GM19397 (cell line): ENCODE data around the gene APPL1.
"Not testable (repeated sequence)": the region's sequence is repeated elsewhere in the genome, so short reads cannot be mapped to it uniquely, and the experiment has no call there.

Experiments used
- ATAC-seq: cut with Tn5 transposase; IDR thresholded peaks from one replicate; pipeline ENCODE4 v1.9.1; 2021; ENCODE audit warnings: mild to moderate bottlenecking, moderate library complexity; ENCODE audit not compliant: unreplicated experiment

The APPL1 gene

DNA sequence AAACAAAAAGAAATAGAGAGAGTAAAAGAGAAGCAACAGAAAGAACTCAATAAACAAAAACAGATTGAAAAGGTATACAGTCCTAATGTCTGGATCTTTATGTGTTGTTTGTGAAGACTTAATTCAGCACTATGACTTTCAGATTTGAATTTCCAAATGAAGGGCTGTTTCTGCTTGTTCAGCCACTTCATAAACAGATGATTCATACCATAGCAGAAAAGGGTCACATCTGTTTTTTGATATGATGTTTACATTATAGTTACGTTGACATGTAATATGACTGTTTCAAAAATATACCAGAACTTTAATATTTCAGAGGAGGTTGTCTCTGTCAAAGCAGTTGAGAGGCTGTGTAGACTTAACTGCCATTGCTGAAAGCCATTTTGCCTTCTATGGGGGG is 40.9 kb downstream of the APPL1 start:
- no peak for ATAC-seq

DNA sequence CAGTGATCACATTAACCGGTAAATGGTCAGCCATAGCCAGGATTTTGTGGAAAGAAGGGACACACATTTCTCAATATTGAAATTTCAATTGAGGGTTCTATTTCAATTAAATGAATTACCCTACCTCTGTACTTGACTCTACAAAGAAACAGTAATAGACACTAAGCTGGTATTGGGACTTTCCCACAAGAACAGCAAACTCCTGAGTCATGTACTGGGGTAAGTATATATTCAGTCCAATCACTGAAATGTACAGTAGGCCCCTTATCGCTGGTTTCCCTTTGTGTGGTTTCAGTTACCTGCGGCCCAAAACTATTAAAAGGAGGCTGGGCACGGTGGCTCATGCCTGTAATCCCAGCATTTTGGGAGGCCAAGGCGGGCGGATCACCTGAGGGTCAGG is 47.3 kb downstream of the APPL1 start:
- ATAC-seq: no peak

DNA sequence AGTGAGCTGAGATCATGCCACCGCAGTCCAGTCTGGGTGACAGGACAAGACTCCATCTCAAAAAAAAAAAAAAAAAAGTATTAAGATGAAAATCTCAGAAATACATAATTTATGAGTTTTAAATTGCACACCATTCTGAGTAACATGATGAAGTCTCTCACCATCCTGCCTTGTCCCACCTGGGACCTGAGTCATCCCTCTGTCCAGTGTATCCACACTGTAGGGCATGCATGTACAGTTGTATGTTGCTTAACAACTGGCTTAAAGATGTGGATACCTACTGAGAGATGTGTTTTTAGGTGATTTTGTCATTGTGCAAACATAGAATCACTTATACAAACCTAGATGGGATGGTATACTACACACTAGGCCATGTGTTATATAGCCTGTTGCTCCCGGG is 47.9 kb downstream of the APPL1 start:
- no peak for ATAC-seq

DNA sequence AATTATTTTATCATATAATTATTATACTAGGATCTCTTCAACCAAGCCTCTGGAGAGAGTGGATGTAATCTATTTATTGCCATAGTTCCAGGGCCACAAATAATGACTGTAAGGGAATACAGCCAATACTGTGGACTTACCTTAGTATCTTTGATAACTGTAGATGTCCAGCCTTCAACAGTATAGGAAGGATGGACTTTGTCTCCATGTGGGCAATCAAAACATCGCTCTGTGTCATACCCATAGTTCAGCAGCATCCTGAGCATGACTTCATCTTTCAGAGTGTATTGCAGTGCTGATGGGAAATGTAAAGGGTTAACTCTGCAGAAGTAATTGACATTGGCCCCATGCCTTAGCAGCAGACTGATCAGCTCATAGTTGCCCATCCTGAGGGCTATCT is 50.7 kb downstream of the APPL1 start:
- ATAC-seq: no peak

DNA sequence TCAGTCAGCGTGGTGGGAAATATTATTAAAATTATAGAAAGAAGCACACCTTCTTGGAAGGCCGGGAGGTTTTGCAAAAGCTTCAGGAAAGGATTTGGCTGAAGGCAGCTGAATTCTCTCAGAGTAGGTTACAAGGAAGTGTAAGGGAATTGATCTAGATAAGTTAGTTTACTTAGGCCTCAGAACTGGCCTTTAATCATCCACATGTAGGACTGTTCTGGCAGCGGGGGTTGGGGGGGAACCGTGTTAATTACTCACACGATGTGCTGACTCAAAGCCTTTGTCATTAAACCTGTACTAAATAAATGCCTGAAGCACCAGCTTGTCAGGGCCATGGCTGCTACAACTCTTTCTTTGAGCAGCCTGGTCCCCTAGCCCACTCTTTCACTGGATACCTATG is 52.2 kb downstream of the APPL1 start:
- ATAC-seq: no peak

DNA sequence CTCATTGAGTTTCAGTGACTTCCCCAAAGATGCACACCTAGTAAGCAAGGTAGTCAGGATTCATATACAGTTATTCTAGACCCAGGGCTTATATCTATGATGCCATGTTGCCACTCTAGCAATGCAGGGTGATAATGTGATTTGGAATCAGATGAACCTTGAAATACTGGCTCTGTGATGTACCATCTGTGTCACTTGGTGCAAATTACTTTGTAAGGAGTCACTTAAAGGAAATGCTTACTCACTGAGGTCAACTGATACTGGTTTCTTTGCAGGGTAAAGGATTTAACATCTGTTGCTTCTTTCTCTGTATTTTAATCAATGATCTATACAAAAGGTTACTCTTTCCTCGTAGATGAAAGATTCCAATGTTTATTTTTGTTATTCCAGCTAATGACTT is 54.2 kb downstream of the APPL1 start:
- no peak for ATAC-seq

DNA sequence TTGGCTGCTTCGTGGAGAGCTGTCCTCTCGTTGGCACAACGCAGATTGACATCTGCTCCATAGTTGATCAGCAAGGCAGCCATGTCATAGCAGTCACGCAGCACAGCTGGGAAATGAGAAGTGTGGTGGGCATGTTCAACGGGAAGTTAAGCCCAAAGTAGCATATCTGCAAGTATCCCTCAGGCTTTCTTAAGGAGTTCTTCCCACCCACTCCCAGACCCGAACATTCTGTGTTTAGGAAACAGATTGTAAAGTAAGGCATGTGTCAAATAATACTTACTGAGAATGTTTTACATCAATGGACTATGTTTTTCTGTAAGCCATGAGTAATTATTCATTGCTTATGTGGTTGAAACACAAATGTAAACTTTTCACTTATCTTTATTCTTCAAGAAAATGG is 55.8 kb downstream of the APPL1 start:
- no peak for ATAC-seq

DNA sequence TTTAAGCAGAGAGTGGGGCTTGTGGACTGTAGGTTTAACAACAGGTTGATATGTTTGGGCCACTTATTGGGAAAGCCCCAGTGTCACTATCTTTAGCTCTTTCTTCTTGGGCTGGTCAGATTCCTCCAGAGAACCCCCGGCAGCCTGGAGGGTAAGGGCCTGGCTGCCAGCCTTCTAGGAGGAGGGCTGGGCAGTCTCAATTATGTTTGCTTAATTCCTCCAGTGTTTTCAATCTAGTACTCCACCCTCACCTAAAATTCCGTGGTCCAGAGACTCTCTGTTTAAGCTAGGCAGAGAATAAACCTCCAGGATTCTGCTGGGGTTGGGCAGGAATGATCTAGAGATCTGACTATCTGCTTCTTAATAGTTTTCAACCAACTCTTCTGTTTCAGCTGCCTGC is 59.7 kb downstream of the APPL1 start:
- no peak for ATAC-seq

DNA sequence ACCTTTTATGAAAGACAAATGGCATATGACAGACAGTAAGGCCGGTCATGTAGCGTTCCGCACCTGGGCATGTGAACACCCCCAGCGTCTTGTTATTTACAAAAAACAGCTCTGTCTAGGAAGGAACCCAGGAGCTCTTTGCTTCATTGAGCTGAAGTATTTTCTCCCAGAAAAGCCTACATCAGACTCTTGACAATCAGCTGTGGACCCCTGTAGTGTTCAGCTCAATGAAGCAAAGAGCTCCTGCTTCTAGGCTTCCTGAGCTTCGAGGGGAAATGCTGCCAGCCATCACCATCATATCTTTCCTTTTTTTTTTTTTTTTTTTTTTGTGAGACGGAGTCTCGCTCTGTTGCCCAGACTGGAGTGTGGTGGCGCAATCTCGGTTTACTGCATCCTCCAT is 60.9 kb downstream of the APPL1 start:
- no peak for ATAC-seq

DNA sequence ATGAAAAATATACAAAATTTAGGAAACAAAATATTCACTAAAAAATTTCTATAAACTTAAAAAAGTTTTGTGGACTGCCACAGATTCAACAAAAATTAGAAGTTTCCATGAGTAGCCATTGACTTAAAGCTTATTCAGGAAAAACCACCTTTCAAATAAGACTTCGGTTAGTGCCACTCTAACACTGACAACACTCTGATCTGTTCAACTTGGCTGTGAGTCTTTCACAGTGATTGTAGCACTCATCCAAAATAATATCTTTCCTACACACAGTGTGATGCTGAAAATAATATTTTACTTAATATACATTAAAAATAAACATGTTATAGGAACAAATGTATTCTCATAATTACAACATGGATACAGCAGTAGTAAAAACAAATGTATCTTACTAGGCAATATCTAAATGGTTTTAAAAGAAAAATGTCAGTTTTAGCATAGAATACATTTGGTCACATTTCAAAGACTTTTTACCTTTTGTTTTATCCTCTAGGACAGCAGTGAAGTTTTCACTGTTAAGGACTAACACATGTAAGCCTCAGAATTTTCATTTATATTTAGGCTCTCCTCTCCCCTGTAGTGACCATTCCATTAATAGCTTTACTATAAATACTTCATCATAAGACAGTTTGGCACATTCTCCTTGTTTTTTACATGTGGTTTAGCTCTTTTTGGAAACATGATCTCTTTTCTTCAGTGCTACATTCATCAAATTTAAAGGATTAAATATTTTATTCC is 64.8 kb downstream of the APPL1 start, which contains the start of gene ASB14:
TSS of gene ASB14 (minus strand) at position 527 of the 738 bp plus-strand sequence. CDS start 652 bp downstream, outside the sequence.
- ATAC-seq: no peak

DNA sequence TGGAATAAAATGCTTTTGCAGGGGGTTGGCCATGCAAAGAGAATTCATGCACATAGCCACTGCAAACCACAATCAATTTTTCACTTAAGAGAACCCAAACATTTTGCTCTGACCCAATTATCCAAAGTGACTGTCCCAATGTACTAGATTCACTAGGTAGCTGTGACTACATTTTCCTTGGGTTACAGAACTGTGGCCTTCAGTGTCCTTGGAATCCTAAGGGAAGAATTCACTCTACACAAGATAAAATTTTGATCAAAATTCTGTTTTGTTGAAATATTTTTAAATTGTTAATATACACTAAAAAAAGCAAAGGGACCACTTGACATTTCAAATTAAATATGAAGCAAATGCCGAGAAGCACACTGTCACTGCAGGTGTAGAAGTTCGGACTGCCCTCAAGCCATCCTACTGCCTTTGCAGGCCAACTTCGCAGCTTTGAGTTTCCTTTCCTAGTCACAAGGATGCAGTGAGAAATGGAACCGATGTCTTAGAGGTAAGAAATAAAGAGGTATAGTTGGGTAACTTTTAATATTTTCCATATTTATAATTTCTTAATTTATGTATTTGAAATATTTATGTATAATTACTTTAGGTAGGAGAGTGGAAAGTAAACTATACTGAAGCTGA is 65.5 kb downstream of the APPL1 start:
- no peak for ATAC-seq

DNA sequence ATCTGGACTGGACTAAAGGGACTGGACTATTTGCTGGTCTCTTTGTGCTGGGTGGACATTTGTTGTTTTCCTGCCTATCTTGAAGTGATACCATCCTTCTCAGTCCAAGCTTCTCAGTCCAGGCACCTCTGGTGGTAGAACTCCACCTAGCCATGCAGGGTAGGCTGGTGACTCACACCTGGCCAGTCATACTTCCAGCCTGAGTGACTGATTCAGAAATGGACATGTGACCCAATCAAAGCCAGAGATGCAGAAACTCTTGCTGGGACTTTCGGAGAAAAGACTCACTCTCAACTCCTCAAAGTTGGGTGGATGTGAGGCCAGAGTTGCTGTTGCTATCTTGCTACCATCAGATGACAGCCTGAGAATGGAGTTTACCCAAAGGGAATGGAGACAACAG is 70.5 kb downstream of the APPL1 start:
- ATAC-seq: no peak

DNA sequence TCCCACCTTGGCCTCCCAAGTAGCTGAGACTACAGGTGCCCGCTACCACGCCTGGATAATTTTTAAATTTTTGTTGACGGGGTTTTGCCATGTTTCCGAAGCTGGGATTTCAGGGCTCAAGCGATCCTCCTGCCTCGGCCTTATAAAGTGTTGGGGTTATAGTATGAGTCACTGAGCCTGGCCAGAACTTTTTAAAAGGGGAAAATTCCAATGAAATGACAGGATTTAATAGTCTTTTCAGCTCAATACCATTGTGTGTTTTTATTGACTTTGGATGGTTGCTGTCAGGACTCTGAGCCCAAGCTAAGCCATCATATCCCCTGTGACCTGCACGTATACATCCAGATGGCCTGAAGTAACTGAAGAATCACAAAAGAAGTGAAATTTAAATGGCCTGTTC is 76.0 kb downstream of the APPL1 start:
- not testable (repeated sequence) for ATAC-seq

DNA sequence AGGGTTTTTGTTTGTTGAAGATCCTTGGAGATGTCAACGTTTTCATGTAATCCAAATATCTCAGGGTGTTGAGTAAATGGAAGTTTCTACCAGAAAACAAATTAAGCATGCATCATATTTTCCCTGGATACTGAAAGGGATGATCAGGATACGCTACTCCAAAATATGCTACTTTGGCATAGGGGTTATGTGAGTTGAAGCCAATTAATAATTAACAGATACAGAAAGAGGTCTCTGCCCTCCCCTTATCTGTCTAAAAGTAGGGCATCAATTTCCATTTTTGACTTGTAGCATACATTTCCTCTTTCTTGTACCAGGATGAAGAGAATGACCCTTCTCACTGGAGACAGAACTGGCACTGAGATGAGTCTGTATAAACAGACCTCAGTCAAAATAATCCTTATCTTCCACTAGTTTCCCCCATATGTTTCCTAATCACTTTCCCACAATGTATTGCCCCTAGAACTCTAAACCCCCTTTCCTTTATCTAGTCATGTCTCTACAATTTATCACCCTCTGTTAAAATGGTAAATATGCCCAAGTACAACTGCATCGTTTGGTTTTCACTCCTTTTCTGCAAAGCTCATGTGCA is 82.3 kb downstream of the APPL1 start:
- ATAC-seq: no peak

DNA sequence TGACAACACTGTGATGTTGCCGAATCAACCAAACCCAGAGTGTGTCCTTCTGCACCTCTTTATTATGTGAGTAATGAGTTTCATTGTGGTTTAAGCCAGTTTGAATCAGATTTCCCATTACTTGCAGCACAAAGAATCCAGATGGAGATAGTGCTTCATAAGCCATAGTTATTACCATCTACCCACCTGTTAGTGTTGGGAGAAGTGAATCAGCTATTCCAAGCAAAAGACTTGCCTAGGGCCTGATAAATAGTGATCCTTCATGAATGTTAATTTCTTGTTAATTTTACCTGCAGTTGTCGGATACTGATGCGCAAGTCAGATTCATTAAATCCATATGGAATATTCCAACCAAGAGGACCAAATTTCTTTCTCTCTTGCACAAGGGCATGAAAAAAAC is 86.7 kb downstream of the APPL1 start:
- ATAC-seq: no peak
